ENCODE measurements around the gene NOC3L.

NOC3L gene

GRCh38 chr10:94324609-94325233, 38.0 kb downstream of the NOC3L start:
- H3K9me2 ChIP-seq (replicated peaks; ENCODE audit: control insufficient read depth, low read length): no peaks in the 10 kb centered on the region
- H3K79me2 ChIP-seq (ENCODE audit: control insufficient read depth, low read length): no peaks in the 10 kb centered on the region
- H4K20me1 ChIP-seq (ENCODE audit: control insufficient read depth, insufficient read depth, low read depth, low read length): peaks cover 7% of the 10 kb centered on the region; the same call in 1 of the 2 replicates
- peaks cover 59% of the 10 kb centered on the region for H3K36me3 ChIP-seq (ENCODE audit: control insufficient read depth, low read length)
- H3K9me3 ChIP-seq (ENCODE audit: control insufficient read depth, insufficient read depth, low read length): no peaks in the 10 kb centered on the region
- H3K27ac ChIP-seq (ENCODE audit: low read depth, low read length): no peak overlapping the region
- no peaks in the 10 kb centered on the region for H3K27me3 ChIP-seq (ENCODE audit: control insufficient read depth, low read length)
- H3K4me3 ChIP-seq (ENCODE audit: low read length): no peak overlapping the region
- peaks cover 9% of the 10 kb centered on the region; the same call in 1 of the 2 replicates for H3F3A ChIP-seq (ENCODE audit: control insufficient read depth, insufficient read depth)
- no peak overlapping the region for H3K4me2 ChIP-seq (ENCODE audit: low read length)
- no peaks in the 10 kb centered on the region for H3K4me1 ChIP-seq (ENCODE audit: control insufficient read depth, low read length)
- no peak for TF ChIP-seq EZH2phosphoT487 (IDR thresholded peaks at IDR 0.05; ENCODE audit: borderline replicate concordance, low read length)
- TF ChIP-seq CTCF (IDR thresholded peaks at IDR 0.05; ENCODE audit: low read depth, low read length, poor library complexity, severe bottlenecking): no peak

GRCh38 chr10:94320285-94320914, 42.3 kb downstream of the NOC3L start:
- H3K79me2 ChIP-seq (ENCODE audit: control insufficient read depth, low read length): no peaks in the 10 kb centered on the region
- no peak overlapping the region for H3K4me3 ChIP-seq (ENCODE audit: low read length)
- H4K20me1 ChIP-seq (ENCODE audit: control insufficient read depth, insufficient read depth, low read depth, low read length): peaks cover 7% of the 10 kb centered on the region; the same call in 1 of the 2 replicates
- H3F3A ChIP-seq (ENCODE audit: control insufficient read depth, insufficient read depth): peaks cover 9% of the 10 kb centered on the region; the same call in 1 of the 2 replicates
- H3K36me3 ChIP-seq (ENCODE audit: control insufficient read depth, low read length): peaks cover 31% of the 10 kb centered on the region
- no peaks in the 10 kb centered on the region for H3K27me3 ChIP-seq (ENCODE audit: control insufficient read depth, low read length)
- no peaks in the 10 kb centered on the region for H3K9me2 ChIP-seq (replicated peaks; ENCODE audit: control insufficient read depth, low read length)
- TF ChIP-seq EZH2phosphoT487 (IDR thresholded peaks at IDR 0.05; ENCODE audit: borderline replicate concordance, low read length): no peak
- TF ChIP-seq CTCF (IDR thresholded peaks at IDR 0.05; ENCODE audit: low read depth, low read length, poor library complexity, severe bottlenecking): peak; percentile 75
- no peak overlapping the region for H3K27ac ChIP-seq (ENCODE audit: low read depth, low read length)
- H3K9me3 ChIP-seq (ENCODE audit: control insufficient read depth, insufficient read depth, low read length): no peaks in the 10 kb centered on the region
- no peaks in the 10 kb centered on the region for H3K4me1 ChIP-seq (ENCODE audit: control insufficient read depth, low read length)
- no peak overlapping the region for H3K4me2 ChIP-seq (ENCODE audit: low read length)

GRCh38 chr10:94316560-94316959, 46.2 kb downstream of the NOC3L start:
- H3K4me2 ChIP-seq (ENCODE audit: low read length): no peak overlapping the region

More at GRCh38 chr10:94316560-94316959, 46.2 kb downstream of the NOC3L start:
- H3K4me1 ChIP-seq (ENCODE audit: control insufficient read depth, low read length): no peaks in the 10 kb centered on the region
- H3F3A ChIP-seq (ENCODE audit: control insufficient read depth, insufficient read depth): peaks cover 3% of the 10 kb centered on the region; the same call in 1 of the 2 replicates
- H4K20me1 ChIP-seq (ENCODE audit: control insufficient read depth, insufficient read depth, low read depth, low read length): no peaks in the 10 kb centered on the region
- H3K27me3 ChIP-seq (ENCODE audit: control insufficient read depth, low read length): 0 out of 2 replicates have a peak, but pooled peaks cover 2% of the 10 kb centered on the region
- H3K9me3 ChIP-seq (ENCODE audit: control insufficient read depth, insufficient read depth, low read length): no peaks in the 10 kb centered on the region
- TF ChIP-seq CTCF (IDR thresholded peaks at IDR 0.05; ENCODE audit: low read depth, low read length, poor library complexity, severe bottlenecking) (no peak), EZH2phosphoT487 (IDR thresholded peaks at IDR 0.05; ENCODE audit: borderline replicate concordance, low read length) (no peak)
- H3K27ac ChIP-seq (ENCODE audit: low read depth, low read length): no peak overlapping the region
- H3K9me2 ChIP-seq (replicated peaks; ENCODE audit: control insufficient read depth, low read length): no peaks in the 10 kb centered on the region
- H3K79me2 ChIP-seq (ENCODE audit: control insufficient read depth, low read length): no peaks in the 10 kb centered on the region
- no peak overlapping the region for H3K4me3 ChIP-seq (ENCODE audit: low read length)
- H3K36me3 ChIP-seq (ENCODE audit: control insufficient read depth, low read length): no peaks in the 10 kb centered on the region; the same call in 1 of the 2 replicates
